Heart left ventricle (tissue), 16 donors: ENCODE data around the gene YBX2. TPM values are rescaled to one million over a fixed set of nuclear protein-coding genes. Genes with fewer than 3 reads are reported as not detected.

Experiments used
- ATAC-seq, 4 donors: fragments of 200-7000 bp; cut with Tn5 transposase; one replicate each; pipeline ENCODE4 v1.9.1; 2020 to 2022; ENCODE audit warnings: moderate library complexity in 4 of 4, mild to moderate bottlenecking in 3 of 4, moderate number of reproducible peaks in 1 of 4
- DNase-seq, 5 donors: peaks; one replicate each; pipeline ENCODE4 v3.0.0-alpha.2; 2020
- H3K27ac ChIP-seq, 12 donors: fragments of 200-600 bp; sonication (generic) in 4 of 12; one replicate each; pipeline versions ENCODE4 v1.5.0 to v1.8.0; 2016 to 2022; ENCODE audit warnings: mild to moderate bottlenecking in 2 of 12
- H3K27me3 ChIP-seq, 9 donors: fragments of 200-600 bp; sonication (generic) in 2 of 9; one replicate each; pipeline versions ENCODE4 v1.5.1 to v1.8.0; 2016 to 2022; ENCODE audit warnings: mild to moderate bottlenecking in 3 of 9
- H3K36me3 ChIP-seq, 9 donors: fragments of 200-600 bp; sonication (generic) in 2 of 9; one replicate each; pipeline versions ENCODE4 v1.5.0 to v1.8.0; 2018 to 2022; ENCODE audit warnings: mild to moderate bottlenecking in 2 of 9
- H3K4me1 ChIP-seq, 12 donors: fragments of 200-600 bp; sonication (generic) in 4 of 12; one replicate each; pipeline versions ENCODE4 v1.5.0 to v1.8.0; 2016 to 2022; ENCODE audit warnings: mild to moderate bottlenecking in 3 of 12
- H3K4me3 ChIP-seq, 12 donors: fragments of 200-600 bp; sonication (generic) in 4 of 12; one replicate each; pipeline versions ENCODE4 v1.5.0 to v1.8.0; 2017 to 2022; ENCODE audit warnings: mild to moderate bottlenecking in 9 of 12, moderate library complexity in 4 of 12
- H3K9me3 ChIP-seq, 12 donors: fragments of 200-600 bp; sonication (generic) in 4 of 12; one replicate each; pipeline versions ENCODE4 v1.5.0 to v1.8.0; 2016 to 2022; ENCODE audit warnings: mild to moderate bottlenecking in 1 of 12
- POLR2A ChIP-seq, 2 donors: fragments of 450-650 bp; IDR thresholded peaks; one replicate each; pipeline ENCODE4 v1.6.1; 2017; ENCODE audit warnings: antibody characterized with exemption in 2 of 2, mild to moderate bottlenecking in 2 of 2, moderate library complexity in 2 of 2
- WGBS, 4 donors: extraction: QIAGEN DNeasy Blood & Tissue Kit in 2 of 4; methylation state at CpG; one replicate each; pipeline versions ENCODE4 v1.1.5 to v1.1.7; 2013 to 2018; 5-methylcytosine and 5-hydroxymethylcytosine counted together
- intact Hi-C, 10 donors: fragments of 100-400 bp; cut with DNase I; formaldehyde crosslinking; loops; one replicate each; pipeline versions ENCODE4 v1.11.1 to v1.14.2; 2022
- polyA plus RNA-seq, 2 donors: library from polyadenylated mRNA; stranded (reverse); fragments of 200-250 nt; gene quantifications; one replicate each; pipeline ENCODE4 v1.2.3, GENCODE V29; 2013
- total RNA-seq, 9 donors: library from RNA; depleted of rRNA in 2 of 9; stranded (reverse); fragments of >200 nt in 2 of 9; fragmentation: NEBNext Ultra II Directional in 3 of 9; extraction: Animal tissue kit (Norgen Biotek cat#: 25700) in 3 of 9; gene quantifications; one replicate each; pipeline versions ENCODE4 v1.1.0 to v1.2.4, GENCODE V29; 2016 to 2023
- TF ChIP-seq, protein P1 (sequence below), 12 donors: fragments of 200-600 bp; sonication (generic) in 4 of 12; IDR thresholded peaks; one replicate each; pipeline versions ENCODE4 v1.5.0 to v1.8.0; 2018 to 2022; ENCODE audit warnings: antibody characterized with exemption in 12 of 12, mild to moderate bottlenecking in 5 of 12
- donor health status: ischemic (EF 13 %, LVEDD 7.1; RV severe dilation, severe dysfunction).
- donor health status: healthy with polysubstance abuse.
- donor health status: DM: no; HTN: yes; CAD: no.
- donor health status: DM: no; HTN: no; CAD: no.
- donor health status: ischemic (EF 25% LVEDD 6.9; RV normal size, moderate dysfunction).
- donor health status: ischemic (EF 25% LVEDD 5.7; RV mildly dilated, moderate dysfunction).
- donor health status: healthy.
- donor health status: DM: yes; HTN: yes; CAD: no.
- donor health status: ischemic (EF 35%, LVEDD 5.7; RV mildly dilated, moderate dysfunction).
- donor health status: nonischemic (EF 11% LVEDD 7.7; RV severe dilation, severe dysfunction).
- donor health status: DM: yes; HTN: yes; CAD: no.
- donor health status: PGD.
- donor health status: ischemic (EF 29% LVEDD 5.4; RV normal size, mild dysfunction).
- donor health status: nonischemic (EF 23%, LVEDD 6.1; RV moderate dilation, normal function).

YBX2 gene
- total and polyA plus RNA-seq, 11 donors, result 0.32 to 2.0 (median 0.56) TPM

DNA sequence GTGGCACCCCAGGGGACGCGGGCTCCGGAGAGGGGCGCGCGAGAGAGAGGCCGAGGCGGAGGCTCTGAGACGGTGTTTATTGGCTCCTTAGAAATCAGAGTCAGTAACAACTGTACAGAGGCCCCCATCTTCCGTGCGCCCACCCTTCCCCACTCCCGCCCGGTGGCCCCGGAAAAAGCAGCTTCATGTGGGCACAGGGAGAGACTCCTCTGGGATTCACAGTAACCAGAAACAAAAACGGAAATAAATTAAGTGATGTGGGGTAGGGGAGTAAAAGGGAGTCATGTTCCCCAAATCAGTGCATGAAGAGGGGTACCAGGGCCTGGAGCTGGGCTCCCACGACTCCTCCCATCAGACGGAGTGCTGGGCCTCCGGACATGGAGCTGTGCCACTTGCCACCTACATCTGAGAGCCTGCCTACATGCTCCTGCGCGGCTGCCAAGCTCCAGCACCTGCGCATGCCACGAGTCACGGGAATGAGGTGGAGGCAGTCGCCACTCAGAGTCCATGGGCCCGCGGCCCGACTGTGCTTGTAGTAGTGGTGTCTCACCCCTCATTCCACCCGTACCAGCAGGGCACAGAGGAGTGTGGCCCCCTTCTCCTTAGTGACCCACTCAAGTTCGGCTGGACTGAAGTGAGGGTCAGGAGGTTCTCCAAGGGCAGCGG is 21.3 kb upstream of the YBX2 start:
- Histone ChIP-seq H3K9me3 (no peaks in the 10 kb centered on the region), H3K27me3 (no peaks in the 10 kb centered on the region), H3K27ac (peak overlapping the region; percentile 90 to 99 (median 96)), H3K4me3 (peak overlapping the region; percentile 76 to 98 (median 92)), H3K4me1 (peaks cover 3 to 44% (median 29%) of the 10 kb centered on the region in 12 donors), H3K36me3 (peaks cover 3 to 85% (median 77%) of the 10 kb centered on the region in 9 donors)
- TF ChIP-seq POLR2A (IDR thresholded peaks at IDR 0.05), result no peak
- TF ChIP-seq, protein P1, sequence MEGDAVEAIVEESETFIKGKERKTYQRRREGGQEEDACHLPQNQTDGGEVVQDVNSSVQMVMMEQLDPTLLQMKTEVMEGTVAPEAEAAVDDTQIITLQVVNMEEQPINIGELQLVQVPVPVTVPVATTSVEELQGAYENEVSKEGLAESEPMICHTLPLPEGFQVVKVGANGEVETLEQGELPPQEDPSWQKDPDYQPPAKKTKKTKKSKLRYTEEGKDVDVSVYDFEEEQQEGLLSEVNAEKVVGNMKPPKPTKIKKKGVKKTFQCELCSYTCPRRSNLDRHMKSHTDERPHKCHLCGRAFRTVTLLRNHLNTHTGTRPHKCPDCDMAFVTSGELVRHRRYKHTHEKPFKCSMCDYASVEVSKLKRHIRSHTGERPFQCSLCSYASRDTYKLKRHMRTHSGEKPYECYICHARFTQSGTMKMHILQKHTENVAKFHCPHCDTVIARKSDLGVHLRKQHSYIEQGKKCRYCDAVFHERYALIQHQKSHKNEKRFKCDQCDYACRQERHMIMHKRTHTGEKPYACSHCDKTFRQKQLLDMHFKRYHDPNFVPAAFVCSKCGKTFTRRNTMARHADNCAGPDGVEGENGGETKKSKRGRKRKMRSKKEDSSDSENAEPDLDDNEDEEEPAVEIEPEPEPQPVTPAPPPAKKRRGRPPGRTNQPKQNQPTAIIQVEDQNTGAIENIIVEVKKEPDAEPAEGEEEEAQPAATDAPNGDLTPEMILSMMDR (IDR thresholded peaks at IDR 0.05), result no peak
- 36 to 53% (median 38%) methylated on average over 21 to 30 of the region's 30 CpGs for WGBS, 4 donors
- ATAC-seq (peak; percentile 1 to 13 (median 2)), DNase-seq (peak in 1 of 5 donors; percentile 39)
- intact Hi-C loops, result no loop called here

GRCh38 chr17:7314719-7315569 is 20.5 kb upstream of the YBX2 start, which contains the start of gene GPS2:
GPS2 (minus strand) TSS chr17:7315360; CDS start chr17:7315052, 308 bp downstream.
- Histone ChIP-seq H3K9me3 (no peaks in the 10 kb centered on the region), H3K27ac (peak within 1 kb of the TSS; percentile 90 to 99 (median 96)), H3K27me3 (no peaks in the 10 kb centered on the region), H3K36me3 (peaks cover 3 to 85% (median 77%) of the 10 kb centered on the region in 9 donors), H3K4me3 (peak within 1 kb of the TSS; percentile 76 to 98 (median 92)), H3K4me1 (peaks cover 3 to 51% (median 36%) of the 10 kb centered on the region in 12 donors)
- TF ChIP-seq, protein P1 (IDR thresholded peaks at IDR 0.05), result no peak
- peak; percentile 26 to 87 for TF ChIP-seq POLR2A (IDR thresholded peaks at IDR 0.05)
- WGBS, 4 donors, result 0% methylated on average over 29 to 95 of the region's 95 CpGs
- ATAC-seq (peak; percentile 78 to 91 (median 89)), DNase-seq (peak; percentile 93 to 97 (median 94))
- intact Hi-C loops, result no loop called here

- no peak for DNase-seq
- peaks cover 3 to 84% (median 79%) of the 10 kb centered on the region in 9 donors for H3K36me3 ChIP-seq
- intact Hi-C loops, result no loop called here
- no peak for TF ChIP-seq POLR2A (IDR thresholded peaks at IDR 0.05)
- TF ChIP-seq, protein P1 (IDR thresholded peaks at IDR 0.05), result no peak
- WGBS, 4 donors, result 46 to 50% (median 46%) methylated on average over 9 of the region's 9 CpGs
- no peaks in the 10 kb centered on the region for H3K9me3 ChIP-seq
- H3K27ac ChIP-seq, result peak overlapping the region in 11 of 12 donors; percentile 90 to 99 (median 97)
- peaks cover 7 to 59% (median 44%) of the 10 kb centered on the region in 12 donors for H3K4me1 ChIP-seq
- peak overlapping the region; percentile 76 to 98 (median 92) for H3K4me3 ChIP-seq
- no peak for ATAC-seq
- H3K27me3 ChIP-seq, result no peaks in the 10 kb centered on the region
Observed at GRCh38 chr17:7313890-7314718, 19.7 kb upstream of the YBX2 start.
